Fibroblast of lung (primary cell): ENCODE results near the gene MCTP2. TPM values are rescaled to one million over a fixed set of nuclear protein-coding genes. Genes with fewer than 3 reads are reported as not detected.

Source experiments
- DNase-seq, 2 donors: peaks; one replicate each; pipeline versions ENCODE4 v3.0.0 to v3.0.0-alpha.2; 2010; ENCODE audit warnings: low read depth in 2 of 2
- H2AFZ ChIP-seq: 2 replicates; pipeline ENCODE4 v1.5.1; 2012; ENCODE audit warnings: low read length, control low read depth, inconsistent platforms
- H3K27ac ChIP-seq: 2 replicates; pipeline ENCODE4 v1.5.1; 2011; ENCODE audit warnings: low read length, control low read depth; ENCODE audit not compliant: insufficient read depth
- H3K27me3 ChIP-seq: 2 replicates; pipeline ENCODE4 v1.5.1; 2011; ENCODE audit warnings: mild to moderate bottlenecking, low read length; ENCODE audit not compliant: control insufficient read depth, insufficient read depth
- H3K36me3 ChIP-seq: 2 replicates; pipeline ENCODE4 v1.5.1; 2011; ENCODE audit warnings: low read length; ENCODE audit not compliant: control insufficient read depth, insufficient read depth
- H3K4me1 ChIP-seq: 2 replicates; pipeline ENCODE4 v1.5.1; 2011; ENCODE audit warnings: low read length; ENCODE audit not compliant: control insufficient read depth, insufficient read depth; ENCODE audit errors: extremely low read depth
- H3K4me2 ChIP-seq: 2 replicates; pipeline ENCODE4 v1.5.1; 2011; ENCODE audit warnings: low read length, control low read depth; ENCODE audit not compliant: insufficient read depth; ENCODE audit errors: extremely low read depth
- H3K4me3 ChIP-seq, 4 experiments: fragments of 200-600 bp in 1 of 4; sonication (generic) in 1 of 4; replicated peaks in 1 of 4; 2 replicates each; pipeline ENCODE4 v1.5.1; 2011 to 2016; ENCODE audit warnings: low read length in 4 of 4, low read depth in 3 of 4, mild to moderate bottlenecking in 3 of 4, control low read depth in 2 of 4, inconsistent platforms in 1 of 4, mixed read lengths in 1 of 4; ENCODE audit not compliant: insufficient read depth in 1 of 4; ENCODE audit errors: control extremely low read depth in 1 of 4
- H3K79me2 ChIP-seq: 2 replicates; pipeline ENCODE4 v1.5.1; 2012; ENCODE audit warnings: mild to moderate bottlenecking, low read length, inconsistent platforms; ENCODE audit not compliant: control insufficient read depth, insufficient read depth
- H3K9ac ChIP-seq: 2 replicates; pipeline ENCODE4 v1.5.1; 2011; ENCODE audit warnings: mild to moderate bottlenecking, low read length, control low read depth; ENCODE audit not compliant: insufficient read depth
- H3K9me3 ChIP-seq: 2 replicates; pipeline ENCODE4 v1.5.1; 2012; ENCODE audit warnings: low read depth, low read length; ENCODE audit not compliant: control insufficient read depth, insufficient read depth
- H4K20me1 ChIP-seq: 2 replicates; pipeline ENCODE4 v1.5.1; 2011; ENCODE audit warnings: low read length; ENCODE audit not compliant: control insufficient read depth, insufficient read depth; ENCODE audit errors: extremely low read depth
- EZH2 ChIP-seq: IDR thresholded peaks from 2 replicates; pipeline ENCODE4 v1.5.1; 2012; ENCODE audit warnings: low read length, control low read depth, mild to moderate bottlenecking; ENCODE audit errors: missing control alignments
- polyA plus RNA-seq, 2 donors: library from polyadenylated mRNA; depleted of rRNA in 1 of 2; stranded (reverse) in 1 of 2; unstranded in 1 of 2; fragments of >200 nt; gene quantifications; 2 replicates each; pipeline ENCODE4 v1.2.1, GENCODE V29; 2011 to 2012; ENCODE audit warnings: missing spikeins in 1 of 2
- total RNA-seq: library from RNA; depleted of rRNA; stranded (reverse); fragments of >200 nt; gene quantifications from 2 replicates; pipeline ENCODE4 v1.2.1, GENCODE V29; 2014
- TF ChIP-seq, protein P1 (sequence below), 2 donors: IDR thresholded peaks in 1 of 2; conservative IDR thresholded peaks in 1 of 2; 1 replicate in 1 of 2; 2 replicates in 1 of 2; pipeline ENCODE4 v1.5.1; 2011 to 2012; ENCODE audit warnings: low read length in 2 of 2, control low read depth in 1 of 2, inconsistent platforms in 1 of 2, low read depth in 1 of 2, mild to moderate bottlenecking in 1 of 2

Gene MCTP2
- total and polyA plus RNA-seq, 2 donors (not counting 1 experiment from before 2014, with no cell fraction given), result 3.6 to 14.5 TPM

DNA sequence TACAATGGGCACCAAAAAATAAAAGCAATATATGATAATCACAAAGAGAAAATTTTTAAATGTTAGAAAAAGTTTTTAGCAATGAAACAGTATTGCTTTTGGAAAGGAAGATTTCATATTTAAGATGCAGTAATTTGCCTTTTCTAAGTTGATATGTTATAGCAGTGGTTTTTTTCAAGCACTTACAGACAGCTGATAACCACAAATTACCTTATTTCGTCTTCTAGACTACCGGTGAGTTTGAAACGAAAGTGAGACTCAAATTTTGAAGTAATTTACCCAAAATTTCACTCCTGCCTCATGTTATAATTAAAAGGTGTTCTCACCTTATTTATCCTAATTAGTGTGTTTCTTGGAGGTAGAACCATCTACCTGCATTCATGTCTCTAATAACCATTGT is 207.8 kb downstream of the MCTP2 start:
- H3K4me1 ChIP-seq, result no peaks in the 10 kb centered on the region

DNA sequence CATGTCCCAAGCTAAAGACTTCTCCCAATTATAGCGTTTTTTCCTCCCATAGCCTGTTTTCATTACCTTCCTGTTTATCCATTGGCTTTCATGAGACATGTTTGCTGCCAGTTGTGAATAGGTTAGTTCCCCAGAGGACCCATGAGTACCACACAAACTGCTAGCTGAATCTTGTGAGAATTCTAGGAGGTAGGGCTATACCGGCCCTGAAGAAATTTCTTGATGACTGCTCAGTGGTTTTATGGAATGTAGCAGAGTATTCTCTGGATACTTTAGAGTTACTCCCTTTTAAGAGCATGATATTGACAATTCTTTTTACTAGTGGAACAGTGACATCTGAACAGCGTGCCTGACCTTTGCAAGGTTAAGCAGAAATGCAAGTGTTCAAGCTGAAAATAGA is 210.4 kb downstream of the MCTP2 start:
- Histone ChIP-seq H3K27ac (no peak overlapping the region), H3K27me3 (no peaks in the 10 kb centered on the region), H3K4me2 (no peak overlapping the region), H3K9ac (no peak overlapping the region), H3K36me3 (no peaks in the 10 kb centered on the region), H2AFZ (no peak overlapping the region), H3K4me1 (no peaks in the 10 kb centered on the region), H3K79me2 (no peaks in the 10 kb centered on the region), H4K20me1 (no peaks in the 10 kb centered on the region), H3K4me3 (no peak overlapping the region), H3K9me3 (no peaks in the 10 kb centered on the region)
- no peak for DNase-seq
- no peak for TF ChIP-seq EZH2
- TF ChIP-seq, protein P1, sequence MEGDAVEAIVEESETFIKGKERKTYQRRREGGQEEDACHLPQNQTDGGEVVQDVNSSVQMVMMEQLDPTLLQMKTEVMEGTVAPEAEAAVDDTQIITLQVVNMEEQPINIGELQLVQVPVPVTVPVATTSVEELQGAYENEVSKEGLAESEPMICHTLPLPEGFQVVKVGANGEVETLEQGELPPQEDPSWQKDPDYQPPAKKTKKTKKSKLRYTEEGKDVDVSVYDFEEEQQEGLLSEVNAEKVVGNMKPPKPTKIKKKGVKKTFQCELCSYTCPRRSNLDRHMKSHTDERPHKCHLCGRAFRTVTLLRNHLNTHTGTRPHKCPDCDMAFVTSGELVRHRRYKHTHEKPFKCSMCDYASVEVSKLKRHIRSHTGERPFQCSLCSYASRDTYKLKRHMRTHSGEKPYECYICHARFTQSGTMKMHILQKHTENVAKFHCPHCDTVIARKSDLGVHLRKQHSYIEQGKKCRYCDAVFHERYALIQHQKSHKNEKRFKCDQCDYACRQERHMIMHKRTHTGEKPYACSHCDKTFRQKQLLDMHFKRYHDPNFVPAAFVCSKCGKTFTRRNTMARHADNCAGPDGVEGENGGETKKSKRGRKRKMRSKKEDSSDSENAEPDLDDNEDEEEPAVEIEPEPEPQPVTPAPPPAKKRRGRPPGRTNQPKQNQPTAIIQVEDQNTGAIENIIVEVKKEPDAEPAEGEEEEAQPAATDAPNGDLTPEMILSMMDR (conservative IDR thresholded peaks at IDR 0.05 in 1 of 2, IDR thresholded peaks at IDR 0.05 in 1 of 2; ENCODE audit: low read depth in 1 of 2, low read length in 2 of 2), result no peak

More for the DNA sequence above, 207.8 kb downstream of the MCTP2 start:
- TF ChIP-seq EZH2, result no peak
- TF ChIP-seq, protein P1 (conservative IDR thresholded peaks at IDR 0.05 in 1 of 2, IDR thresholded peaks at IDR 0.05 in 1 of 2; ENCODE audit: low read depth in 1 of 2, low read length in 2 of 2), result no peak
- Histone ChIP-seq H3K27me3 (no peaks in the 10 kb centered on the region), H3K9ac (no peak overlapping the region), H2AFZ (no peak overlapping the region), H3K4me2 (no peak overlapping the region), H3K9me3 (no peaks in the 10 kb centered on the region), H4K20me1 (no peaks in the 10 kb centered on the region), H3K27ac (no peak overlapping the region), H3K4me3 (no peak overlapping the region), H3K36me3 (no peaks in the 10 kb centered on the region), H3K79me2 (no peaks in the 10 kb centered on the region)
- no peak for DNase-seq

GRCh38 chr15:94442480-94442879 is 211.1 kb downstream of the MCTP2 start:
- Histone ChIP-seq H3K27ac (no peak overlapping the region), H3K4me3 (no peak overlapping the region), H3K9ac (no peak overlapping the region), H4K20me1 (no peaks in the 10 kb centered on the region), H3K4me2 (no peak overlapping the region), H3K79me2 (no peaks in the 10 kb centered on the region), H3K36me3 (no peaks in the 10 kb centered on the region), H2AFZ (no peak overlapping the region), H3K27me3 (no peaks in the 10 kb centered on the region), H3K9me3 (no peaks in the 10 kb centered on the region), H3K4me1 (no peaks in the 10 kb centered on the region)
- DNase-seq, result no peak
- no peak for TF ChIP-seq EZH2
